ENCODE measurements around the gene ZNF335.

DNA sequence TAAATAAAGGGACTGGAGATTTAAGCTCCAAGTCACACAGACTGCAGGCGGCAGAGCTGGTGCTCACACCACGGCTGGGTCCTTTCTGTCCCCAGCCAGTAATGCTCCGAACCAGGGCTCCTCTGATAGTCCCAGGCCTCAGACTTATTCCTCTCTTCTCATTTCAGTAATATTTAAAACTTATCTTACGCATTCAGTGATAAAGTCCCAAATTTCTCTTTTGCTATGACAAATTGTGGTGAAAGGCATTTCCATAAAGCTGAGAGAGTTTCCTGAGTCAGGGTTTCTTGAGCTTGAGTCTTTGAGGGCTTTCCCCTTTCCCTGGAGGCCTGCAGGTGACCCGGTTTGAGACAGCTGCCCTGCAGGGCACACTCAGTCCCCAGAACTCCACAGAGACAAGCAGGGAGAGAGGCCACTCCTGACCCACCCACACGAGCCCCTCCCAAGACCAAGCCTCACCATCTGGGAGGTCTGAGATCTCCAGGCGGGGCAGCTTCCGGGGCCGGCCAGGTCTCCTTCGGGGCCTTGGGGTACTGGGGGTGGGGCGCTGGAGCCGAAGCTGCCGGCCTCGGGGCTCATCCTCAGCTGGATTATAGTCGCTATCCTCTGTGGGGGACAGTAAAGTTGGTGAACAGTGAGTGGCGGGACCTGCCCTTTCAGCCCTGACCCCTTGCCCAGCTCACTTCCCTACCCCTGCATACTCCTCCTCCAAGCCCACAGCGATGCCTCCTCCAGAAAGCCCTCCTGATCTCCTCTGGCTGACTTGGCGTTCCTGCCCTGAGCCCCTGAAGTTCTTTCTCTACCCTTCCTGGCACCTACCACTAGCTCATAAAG lies 6.6 kb downstream of the ZNF335 start:
- no peak for TF ChIP-seq POLR2A (IDR thresholded peaks at IDR 0.05; ENCODE audit: extremely low read depth, insufficient read length)
- TF ChIP-seq, protein P1, sequence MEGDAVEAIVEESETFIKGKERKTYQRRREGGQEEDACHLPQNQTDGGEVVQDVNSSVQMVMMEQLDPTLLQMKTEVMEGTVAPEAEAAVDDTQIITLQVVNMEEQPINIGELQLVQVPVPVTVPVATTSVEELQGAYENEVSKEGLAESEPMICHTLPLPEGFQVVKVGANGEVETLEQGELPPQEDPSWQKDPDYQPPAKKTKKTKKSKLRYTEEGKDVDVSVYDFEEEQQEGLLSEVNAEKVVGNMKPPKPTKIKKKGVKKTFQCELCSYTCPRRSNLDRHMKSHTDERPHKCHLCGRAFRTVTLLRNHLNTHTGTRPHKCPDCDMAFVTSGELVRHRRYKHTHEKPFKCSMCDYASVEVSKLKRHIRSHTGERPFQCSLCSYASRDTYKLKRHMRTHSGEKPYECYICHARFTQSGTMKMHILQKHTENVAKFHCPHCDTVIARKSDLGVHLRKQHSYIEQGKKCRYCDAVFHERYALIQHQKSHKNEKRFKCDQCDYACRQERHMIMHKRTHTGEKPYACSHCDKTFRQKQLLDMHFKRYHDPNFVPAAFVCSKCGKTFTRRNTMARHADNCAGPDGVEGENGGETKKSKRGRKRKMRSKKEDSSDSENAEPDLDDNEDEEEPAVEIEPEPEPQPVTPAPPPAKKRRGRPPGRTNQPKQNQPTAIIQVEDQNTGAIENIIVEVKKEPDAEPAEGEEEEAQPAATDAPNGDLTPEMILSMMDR (IDR thresholded peaks at IDR 0.05; ENCODE audit: low read depth, low read length) = no peak
- TF ChIP-seq, protein P2, sequence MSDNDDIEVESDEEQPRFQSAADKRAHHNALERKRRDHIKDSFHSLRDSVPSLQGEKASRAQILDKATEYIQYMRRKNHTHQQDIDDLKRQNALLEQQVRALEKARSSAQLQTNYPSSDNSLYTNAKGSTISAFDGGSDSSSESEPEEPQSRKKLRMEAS (IDR thresholded peaks at IDR 0.05; ENCODE audit: low read depth, low read length) = no peak
- no peak for TF ChIP-seq MYC (IDR thresholded peaks at IDR 0.05; ENCODE audit: low read depth, low read length)

Measured in NB4 (cell line).